Measurements from ENCODE around the gene HOOK2. TPM values are rescaled to one million over a fixed set of nuclear protein-coding genes. Genes with fewer than 3 reads are reported as not detected.
A peak's percentile ranks its signal among the peaks of the same experiment; 100 is the strongest.

The HOOK2 gene
- total RNA-seq, 4 donors from 2014 or later = 138 to 387 (median 215) TPM

GRCh38 chr19:12766051-12766521, 9.3 kb downstream of the HOOK2 start:
- H3K4me1 ChIP-seq = peaks cover 0 to 15% (median 4%) of the 10 kb centered on the region in 4 donors
- in situ Hi-C loops (cut with MboI; ENCODE audit: low pct_ligation_motif_present in 1 of 4, low pct_unique_long_range_greater_than_20kb in 1 of 4, low sequenced_read_pairs in 3 of 4) (loop anchor here in 2 of 4 donors (10.0 kb wide), 1 partner anchor 79 kb away; no protein-coding TSS in a partner anchor), intact Hi-C loops (cut with DNase I; ENCODE audit: low total_unique reads) (loop anchor here (5.0 kb wide), 2 partner anchors 36 to 76 kb away; partner anchors contain the start of genes PRDX2 and THSD8)
- peak overlapping the region; percentile 39 to 88 (median 80) for H3K27ac ChIP-seq
- H3K4me3 ChIP-seq = peak overlapping the region in 3 of 4 donors; percentile 21 to 41 (median 38)
- H3K27me3 ChIP-seq = no peaks in the 10 kb centered on the region
- H3K36me3 ChIP-seq = peaks cover 0 to 7% (median 0%) of the 10 kb centered on the region in 4 donors
- H3K9me3 ChIP-seq = no peaks in the 10 kb centered on the region
- 4 to 28% methylated on average over 7 to 30 of the region's 30 CpGs for WGBS, 2 donors (ENCODE audit: low coverage in 1 of 2)
- peak; percentile 93 for DNase-seq
- TF ChIP-seq POLR2AphosphoS5 (IDR thresholded peaks at IDR 0.05) (peak in 2 of 3 donors; percentile 16 to 53), POLR2A (IDR thresholded peaks at IDR 0.05) (peak; percentile 19), EP300 (IDR thresholded peaks at IDR 0.05; ENCODE audit: low read depth) (no peak), CTCF (IDR thresholded peaks at IDR 0.05) (peak; percentile 74 to 96 (median 77))

GRCh38 chr19:12764698-12765097, 10.7 kb downstream of the HOOK2 start:
- peaks cover 0 to 8% (median 1%) of the 10 kb centered on the region in 4 donors for H3K4me1 ChIP-seq
- peaks cover 0 to 7% (median 0%) of the 10 kb centered on the region in 4 donors for H3K36me3 ChIP-seq
- no peaks in the 10 kb centered on the region for H3K27me3 ChIP-seq
- intact Hi-C loops (cut with DNase I; ENCODE audit: low total_unique reads) = loop anchor here (5.0 kb wide), 2 partner anchors 38 to 78 kb away; partner anchors contain the start of genes PRDX2 and THSD8
- TF ChIP-seq EP300 (IDR thresholded peaks at IDR 0.05; ENCODE audit: low read depth) (no peak), CTCF (IDR thresholded peaks at IDR 0.05) (no peak), POLR2A (IDR thresholded peaks at IDR 0.05) (no peak), POLR2AphosphoS5 (IDR thresholded peaks at IDR 0.05) (no peak)
- in situ Hi-C loops (cut with MboI; ENCODE audit: low pct_ligation_motif_present in 1 of 4, low pct_unique_long_range_greater_than_20kb in 1 of 4, low sequenced_read_pairs in 3 of 4) = loop anchor here in 3 of 4 donors (5.0 to 10.0 kb wide), 2 partner anchors 80 to 83 kb away; no protein-coding TSS in a partner anchor
- WGBS, 2 donors (ENCODE audit: low coverage in 1 of 2) = 95 to 100% methylated on average over 1 to 16 of the region's 16 CpGs
- H3K9me3 ChIP-seq = no peaks in the 10 kb centered on the region
- H3K4me3 ChIP-seq = no peak overlapping the region
- no peak for DNase-seq
- H3K27ac ChIP-seq = no peak overlapping the region

- H3K9me3 ChIP-seq = no peaks in the 10 kb centered on the region
- WGBS, 2 donors (ENCODE audit: low coverage in 1 of 2) = 98% methylated on average over 11 of the region's 11 CpGs; no CpG with 5 or more reads in 1 of the 2 donors
- H3K27ac ChIP-seq = no peak overlapping the region
- H3K36me3 ChIP-seq = peaks cover 0 to 7% (median 0%) of the 10 kb centered on the region in 4 donors
- in situ Hi-C loops (cut with MboI; ENCODE audit: low pct_ligation_motif_present in 1 of 4, low pct_unique_long_range_greater_than_20kb in 1 of 4, low sequenced_read_pairs in 3 of 4) (loop anchor here in 3 of 4 donors (5.0 to 10.0 kb wide), 2 partner anchors 82 to 84 kb away; no protein-coding TSS in a partner anchor), intact Hi-C loops (cut with DNase I; ENCODE audit: low total_unique reads) (no loop called here)
- no peak for DNase-seq
- H3K4me1 ChIP-seq = peaks cover 0 to 8% (median 1%) of the 10 kb centered on the region in 4 donors
- TF ChIP-seq EP300 (IDR thresholded peaks at IDR 0.05; ENCODE audit: low read depth) = no peak
- no peak for TF ChIP-seq CTCF (IDR thresholded peaks at IDR 0.05)
- no peak for TF ChIP-seq POLR2A (IDR thresholded peaks at IDR 0.05)
- no peak for TF ChIP-seq POLR2AphosphoS5 (IDR thresholded peaks at IDR 0.05)
- H3K4me3 ChIP-seq = no peak overlapping the region
- no peaks in the 10 kb centered on the region for H3K27me3 ChIP-seq
Observed at GRCh38 chr19:12763100-12763499, 12.3 kb downstream of the HOOK2 start.

GRCh38 chr19:12759686-12760085, 15.7 kb downstream of the HOOK2 start:
- 82 to 89% methylated on average over 6 of the region's 6 CpGs for WGBS, 2 donors (ENCODE audit: low coverage in 1 of 2)
- no peak for DNase-seq
- Histone ChIP-seq H3K9me3 (no peaks in the 10 kb centered on the region), H3K4me3 (no peak overlapping the region), H3K4me1 (peaks cover 8 to 12% (median 11%) of the 10 kb centered on the region in 4 donors), H3K27me3 (no peaks in the 10 kb centered on the region), H3K36me3 (peaks cover 0 to 7% (median 0%) of the 10 kb centered on the region in 4 donors), H3K27ac (no peak overlapping the region)
- TF ChIP-seq POLR2A (IDR thresholded peaks at IDR 0.05) (no peak), CTCF (IDR thresholded peaks at IDR 0.05) (no peak), POLR2AphosphoS5 (IDR thresholded peaks at IDR 0.05) (no peak), EP300 (IDR thresholded peaks at IDR 0.05; ENCODE audit: low read depth) (no peak)
- intact Hi-C loops (cut with DNase I; ENCODE audit: low total_unique reads) = no loop called here
- in situ Hi-C loops (cut with MboI; ENCODE audit: low pct_ligation_motif_present in 1 of 4, low pct_unique_long_range_greater_than_20kb in 1 of 4, low sequenced_read_pairs in 3 of 4) = loop anchor here (5.0 to 10.0 kb wide), 2 partner anchors 85 to 88 kb away; no protein-coding TSS in a partner anchor

Measured in transverse colon (tissue), 4 donors.